Thoracic aorta (tissue), 2 donors: ENCODE measurements around the gene GTPBP8. TPM values are rescaled to one million over a fixed set of nuclear protein-coding genes. Genes with fewer than 3 reads are reported as not detected.

ENCODE experiments used
- ATAC-seq: fragments of 150-250 bp; one replicate; pipeline ENCODE4 v1.8.0; 2017; ENCODE audit warnings: low read depth; ENCODE audit not compliant: insufficient number of reproducible peaks, low FRiP score
- DNase-seq: peaks from one replicate; pipeline ENCODE4 v3.0.0-alpha.2; 2020; ENCODE audit warnings: low spot score
- H3K27ac ChIP-seq, 2 donors: fragments of 200-600 bp; sonication (generic); 1 replicate in 1 of 2; 2 replicates in 1 of 2; pipeline ENCODE4 v1.5.1; 2016; ENCODE audit warnings: mild to moderate bottlenecking in 2 of 2, moderate library complexity in 2 of 2
- H3K27me3 ChIP-seq: fragments of 200-600 bp; sonication (generic); replicated peaks from 2 replicates; pipeline ENCODE4 v1.6.0; 2016; ENCODE audit warnings: mild to moderate bottlenecking; ENCODE audit not compliant: insufficient read depth
- H3K36me3 ChIP-seq: fragments of 200-600 bp; sonication (generic); one replicate; pipeline ENCODE4 v1.5.1; 2016
- H3K4me1 ChIP-seq, 2 donors: fragments of 200-600 bp; sonication (generic); 1 replicate in 1 of 2; 2 replicates in 1 of 2; pipeline versions ENCODE4 v1.5.1 to v1.6.0; 2016; ENCODE audit warnings: low read depth in 2 of 2, mild to moderate bottlenecking in 1 of 2; ENCODE audit not compliant: control insufficient read depth in 1 of 2
- H3K4me3 ChIP-seq: fragments of 200-600 bp; sonication (generic); 2 replicates; pipeline ENCODE4 v1.5.1; 2016; ENCODE audit warnings: mild to moderate bottlenecking
- H3K9me3 ChIP-seq: fragments of 200-600 bp; sonication (generic); 2 replicates; pipeline ENCODE4 v1.5.1; 2016
- total RNA-seq, 2 donors: library from RNA; depleted of rRNA; stranded (reverse); fragments of >200 nt; gene quantifications; one replicate each; pipeline versions ENCODE4 v1.1.0 to v1.2.3, GENCODE V29; 2016
- TF ChIP-seq, protein P1 (sequence below): fragments of 200-600 bp; sonication (generic); IDR thresholded peaks from one replicate; pipeline ENCODE4 v1.5.1; 2019; ENCODE audit warnings: antibody characterized with exemption

The GTPBP8 gene
- total RNA-seq: 10 to 100 TPM in 1 of 2 donors, 1 to 10 TPM in 1; 5.8 to 10.4 TPM

DNA sequence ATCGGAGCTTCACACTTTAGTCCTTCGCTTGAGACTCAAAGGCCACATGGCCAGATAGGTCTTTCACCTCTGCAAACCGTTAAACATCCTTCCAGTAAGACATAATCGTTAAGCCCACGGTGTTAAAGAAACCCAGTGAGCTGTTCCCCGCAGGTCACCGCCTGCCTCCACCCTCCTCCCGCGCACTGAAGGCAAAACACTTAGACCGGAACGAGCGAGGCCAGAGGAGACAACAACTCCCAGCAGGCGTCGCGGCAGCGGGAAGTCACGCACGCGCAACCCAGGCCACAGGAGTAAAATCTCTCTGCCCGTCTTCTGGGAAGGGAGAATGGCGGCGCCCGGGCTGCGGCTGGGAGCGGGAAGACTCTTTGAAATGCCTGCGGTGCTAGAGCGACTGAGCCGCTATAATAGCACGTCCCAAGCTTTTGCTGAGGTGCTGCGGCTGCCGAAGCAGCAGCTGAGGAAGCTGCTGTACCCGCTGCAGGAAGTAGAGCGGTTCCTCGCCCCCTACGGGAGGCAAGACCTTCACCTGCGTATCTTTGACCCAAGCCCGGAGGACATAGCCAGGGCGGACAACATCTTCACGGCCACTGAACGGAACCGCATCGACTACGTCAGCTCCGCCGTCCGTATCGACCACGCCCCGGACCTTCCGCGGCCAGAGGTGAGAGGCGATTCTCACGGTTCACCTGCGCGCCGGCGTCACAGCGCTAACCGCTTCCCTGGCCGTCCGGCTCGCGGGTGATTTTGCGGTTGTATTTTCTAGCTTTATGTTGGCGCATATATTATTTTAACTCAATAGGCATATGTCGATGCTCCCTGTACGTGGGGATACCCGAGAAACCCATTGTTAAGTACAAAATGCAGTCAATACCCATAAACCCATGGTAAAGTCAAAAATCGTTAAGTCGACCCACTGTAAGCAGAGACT, at the start of gene GTPBP8:
Gene GTPBP8 (plus strand): TSS at position 313 of the 931 bp plus-strand sequence. CDS start 16 bp downstream, at position 329.
- Histone ChIP-seq H3K4me1 (peaks cover 14 to 15% of the 10 kb centered on the region in 2 donors), H3K4me3 (peak within 1 kb of the TSS; percentile 99), H3K27me3 (no peaks in the 10 kb centered on the region), H3K9me3 (no peaks in the 10 kb centered on the region), H3K36me3 (no peaks in the 10 kb centered on the region), H3K27ac (peak within 1 kb of the TSS; percentile 85 to 98)
- DNase-seq (peak; percentile 67), ATAC-seq (peak; percentile 87)
- TF ChIP-seq, protein P1, sequence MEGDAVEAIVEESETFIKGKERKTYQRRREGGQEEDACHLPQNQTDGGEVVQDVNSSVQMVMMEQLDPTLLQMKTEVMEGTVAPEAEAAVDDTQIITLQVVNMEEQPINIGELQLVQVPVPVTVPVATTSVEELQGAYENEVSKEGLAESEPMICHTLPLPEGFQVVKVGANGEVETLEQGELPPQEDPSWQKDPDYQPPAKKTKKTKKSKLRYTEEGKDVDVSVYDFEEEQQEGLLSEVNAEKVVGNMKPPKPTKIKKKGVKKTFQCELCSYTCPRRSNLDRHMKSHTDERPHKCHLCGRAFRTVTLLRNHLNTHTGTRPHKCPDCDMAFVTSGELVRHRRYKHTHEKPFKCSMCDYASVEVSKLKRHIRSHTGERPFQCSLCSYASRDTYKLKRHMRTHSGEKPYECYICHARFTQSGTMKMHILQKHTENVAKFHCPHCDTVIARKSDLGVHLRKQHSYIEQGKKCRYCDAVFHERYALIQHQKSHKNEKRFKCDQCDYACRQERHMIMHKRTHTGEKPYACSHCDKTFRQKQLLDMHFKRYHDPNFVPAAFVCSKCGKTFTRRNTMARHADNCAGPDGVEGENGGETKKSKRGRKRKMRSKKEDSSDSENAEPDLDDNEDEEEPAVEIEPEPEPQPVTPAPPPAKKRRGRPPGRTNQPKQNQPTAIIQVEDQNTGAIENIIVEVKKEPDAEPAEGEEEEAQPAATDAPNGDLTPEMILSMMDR: no peak

DNA sequence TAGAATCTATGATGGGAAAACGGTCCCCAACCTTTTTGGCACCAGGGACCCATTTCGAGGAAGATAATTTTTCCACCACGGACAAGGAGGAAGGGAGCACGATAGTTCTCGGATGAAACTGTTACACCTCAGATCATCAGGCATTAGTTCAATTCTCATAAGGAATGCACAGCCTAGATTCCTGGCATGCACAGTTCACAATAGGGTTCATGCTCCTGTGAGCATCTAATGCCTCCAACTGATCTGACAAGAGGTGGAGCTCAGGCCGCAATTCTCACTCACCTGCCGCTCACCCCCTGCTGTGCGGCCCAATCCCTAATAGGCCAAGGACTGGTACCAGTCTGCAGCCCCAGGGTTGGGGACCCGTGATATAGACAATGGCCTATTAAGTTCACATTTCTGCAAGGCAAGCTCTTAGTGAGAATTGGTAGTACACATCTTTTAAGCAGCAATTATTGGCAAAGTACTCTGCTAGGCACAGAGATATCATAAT, 42.4 kb upstream of the GTPBP8 start:
- TF ChIP-seq, protein P1: no peak
- no peak for DNase-seq
- Histone ChIP-seq H3K4me1 (no peaks in the 10 kb centered on the region), H3K36me3 (no peaks in the 10 kb centered on the region), H3K9me3 (no peaks in the 10 kb centered on the region), H3K27me3 (no peaks in the 10 kb centered on the region), H3K27ac (no peak overlapping the region), H3K4me3 (no peak overlapping the region)
- no peak for ATAC-seq

DNA sequence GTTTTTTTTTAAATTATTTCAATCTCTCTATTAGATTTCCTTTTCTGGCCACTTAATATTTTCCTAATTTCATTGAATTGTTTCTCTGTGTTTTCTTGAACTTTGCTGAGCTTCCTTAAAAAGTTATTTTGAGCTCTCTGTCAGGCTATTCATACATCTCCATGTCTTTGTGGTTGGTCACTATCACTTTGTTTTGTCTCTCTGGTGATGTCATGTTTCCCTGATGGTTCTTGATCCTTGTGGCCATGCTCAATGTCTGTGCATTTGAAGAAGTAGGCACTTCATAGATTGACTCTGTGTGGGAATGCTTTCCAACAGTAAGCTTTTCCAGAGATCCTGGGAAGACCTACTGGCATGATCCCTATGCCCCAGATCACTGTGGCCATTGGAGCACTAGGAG, 34.4 kb upstream of the GTPBP8 start:
- Histone ChIP-seq H3K9me3 (no peaks in the 10 kb centered on the region), H3K4me3 (no peak overlapping the region), H3K4me1 (no peaks in the 10 kb centered on the region), H3K36me3 (no peaks in the 10 kb centered on the region), H3K27me3 (no peaks in the 10 kb centered on the region), H3K27ac (no peak overlapping the region)
- DNase-seq (no peak), ATAC-seq (no peak)
- TF ChIP-seq, protein P1: no peak

DNA sequence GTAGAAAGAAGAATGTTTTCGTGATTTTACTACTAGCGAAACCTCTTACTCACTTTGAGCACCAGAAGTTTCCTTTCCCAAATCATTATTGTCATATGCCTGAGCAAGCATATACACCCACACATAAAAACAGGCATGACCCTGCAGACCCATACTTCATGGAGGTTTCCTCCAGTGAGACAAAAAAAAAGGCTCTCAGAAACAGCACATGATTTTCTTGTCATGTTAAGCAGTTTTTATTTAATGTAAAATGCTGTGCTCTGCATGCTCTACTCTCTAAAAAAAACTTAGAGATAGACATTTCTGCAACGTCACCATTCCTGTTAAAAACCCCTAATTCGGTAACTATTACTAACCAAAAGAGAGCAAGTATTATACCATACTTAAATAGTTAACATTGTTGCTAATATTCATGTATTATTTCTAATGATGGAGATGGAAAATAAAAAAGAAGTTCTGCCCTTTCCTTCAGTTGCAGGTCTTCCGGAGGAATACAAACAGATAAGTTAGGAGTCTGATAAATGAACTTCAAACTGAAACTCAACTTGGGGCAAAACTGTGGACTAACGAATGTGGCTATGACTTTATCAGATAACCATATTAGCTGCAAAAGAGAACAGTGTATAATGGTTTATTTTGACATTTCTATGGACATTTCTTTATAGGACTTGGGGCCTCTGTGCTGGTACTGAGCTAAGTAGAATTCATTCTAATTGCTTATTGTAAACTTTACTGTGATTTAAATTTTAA, 31.8 kb upstream of the GTPBP8 start:
- Histone ChIP-seq H3K27me3 (no peaks in the 10 kb centered on the region), H3K4me1 (no peaks in the 10 kb centered on the region), H3K4me3 (no peak overlapping the region), H3K9me3 (no peaks in the 10 kb centered on the region), H3K27ac (no peak overlapping the region), H3K36me3 (no peaks in the 10 kb centered on the region)
- TF ChIP-seq, protein P1: no peak
- ATAC-seq: no peak
- no peak for DNase-seq

DNA sequence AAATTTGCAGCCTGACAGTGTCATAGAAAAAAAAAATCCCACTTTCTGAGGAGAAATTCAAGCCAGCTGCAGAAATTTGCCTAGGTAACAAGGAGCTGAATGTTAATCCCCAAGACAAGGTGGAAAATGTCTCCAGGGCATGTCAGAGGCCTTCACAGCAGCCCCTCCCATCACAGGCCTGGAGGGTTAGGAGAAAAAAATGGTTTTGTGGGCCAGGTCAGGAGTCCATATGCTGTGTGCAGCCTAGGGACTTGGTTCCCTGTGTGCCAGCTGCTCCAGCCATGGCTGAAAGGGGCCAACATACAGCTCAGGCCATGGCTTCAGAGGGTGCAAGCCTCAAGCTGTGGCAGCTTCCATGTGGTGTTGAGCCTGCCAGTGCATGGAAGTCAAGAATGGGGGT, 27.1 kb upstream of the GTPBP8 start:
- no peak for DNase-seq
- no peak overlapping the region for H3K4me3 ChIP-seq
- H3K27me3 ChIP-seq: no peaks in the 10 kb centered on the region
- TF ChIP-seq, protein P1: no peak
- no peak for ATAC-seq
- no peaks in the 10 kb centered on the region for H3K4me1 ChIP-seq
- H3K36me3 ChIP-seq: no peaks in the 10 kb centered on the region
- no peaks in the 10 kb centered on the region for H3K9me3 ChIP-seq
- no peak overlapping the region for H3K27ac ChIP-seq
